SKM-1 treated with dmso at 0.1 percent for 144 hours (cell line): ENCODE data around the gene APBB1IP.

Experiments used
- DNase-seq: peaks from one replicate; lab custom pipeline; 2025; ENCODE audit not compliant: unreplicated experiment; lab: John Stamatoyannopoulos, UW

APBB1IP gene

GRCh38 chr10:26505491-26505890 is 67.3 kb downstream of the APBB1IP start:
- no peak for DNase-seq

GRCh38 chr10:26506736-26507135 is 68.6 kb downstream of the APBB1IP start:
- no peak for DNase-seq

GRCh38 chr10:26507441-26507840 is 69.3 kb downstream of the APBB1IP start:
- DNase-seq = no peak

- DNase-seq = no peak
Observed at GRCh38 chr10:26508016-26508415, 69.9 kb downstream of the APBB1IP start.

GRCh38 chr10:26509307-26509706 is 71.2 kb downstream of the APBB1IP start:
- DNase-seq = no peak

GRCh38 chr10:26513101-26513500 is 75.0 kb downstream of the APBB1IP start:
- DNase-seq = no peak

- DNase-seq = no peak
Observed at GRCh38 chr10:26516540-26517101, 78.5 kb downstream of the APBB1IP start.

GRCh38 chr10:26517141-26517867 is 79.2 kb downstream of the APBB1IP start:
- no peak for DNase-seq

GRCh38 chr10:26519803-26520202 is 81.7 kb downstream of the APBB1IP start:
- DNase-seq = no peak

- no peak for DNase-seq
Observed at GRCh38 chr10:26520575-26520974, 82.4 kb downstream of the APBB1IP start.

- DNase-seq = no peak
Observed at GRCh38 chr10:26524161-26524896, 86.2 kb downstream of the APBB1IP start.

GRCh38 chr10:26525586-26525985 is 87.4 kb downstream of the APBB1IP start:
- DNase-seq = no peak

GRCh38 chr10:26527018-26527417 is 88.9 kb downstream of the APBB1IP start:
- no peak for DNase-seq

- no peak for DNase-seq
Observed at GRCh38 chr10:26528048-26528447, 89.9 kb downstream of the APBB1IP start.

GRCh38 chr10:26528715-26529393 is 90.7 kb downstream of the APBB1IP start:
- no peak for DNase-seq

GRCh38 chr10:26534384-26534783 is 96.2 kb downstream of the APBB1IP start:
- DNase-seq = no peak

GRCh38 chr10:26540601-26541000 is 102.5 kb downstream of the APBB1IP start:
- DNase-seq = peak; percentile 2

GRCh38 chr10:26543567-26544306 is 105.6 kb downstream of the APBB1IP start:
- DNase-seq = no peak

- no peak for DNase-seq
Observed at GRCh38 chr10:26544932-26545331, 106.8 kb downstream of the APBB1IP start.

GRCh38 chr10:26550774-26551526 is 112.8 kb downstream of the APBB1IP start:
- DNase-seq = no peak
